Measurements from ENCODE around the gene FSHR.

The FSHR gene

DNA sequence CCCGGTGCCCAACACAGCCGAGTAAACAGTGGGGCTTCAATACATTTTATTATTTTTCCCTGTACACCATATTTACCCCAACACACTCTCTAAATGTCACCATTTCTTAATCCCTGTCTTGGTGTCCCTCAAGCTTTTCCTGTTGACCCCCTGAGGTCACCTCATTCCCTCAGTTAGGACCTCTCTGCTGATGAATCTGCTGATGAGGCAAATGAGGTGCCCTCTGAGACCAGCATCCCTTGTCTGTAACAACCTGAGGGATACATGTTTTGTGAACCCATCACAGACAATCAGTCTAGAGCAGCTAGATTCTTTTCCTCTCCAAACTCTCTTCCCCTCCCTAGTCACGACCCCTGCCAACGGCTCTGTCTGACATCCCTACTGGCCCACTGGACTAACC, 127.6 kb downstream of the FSHR start:
- no peak for DNase-seq

DNA sequence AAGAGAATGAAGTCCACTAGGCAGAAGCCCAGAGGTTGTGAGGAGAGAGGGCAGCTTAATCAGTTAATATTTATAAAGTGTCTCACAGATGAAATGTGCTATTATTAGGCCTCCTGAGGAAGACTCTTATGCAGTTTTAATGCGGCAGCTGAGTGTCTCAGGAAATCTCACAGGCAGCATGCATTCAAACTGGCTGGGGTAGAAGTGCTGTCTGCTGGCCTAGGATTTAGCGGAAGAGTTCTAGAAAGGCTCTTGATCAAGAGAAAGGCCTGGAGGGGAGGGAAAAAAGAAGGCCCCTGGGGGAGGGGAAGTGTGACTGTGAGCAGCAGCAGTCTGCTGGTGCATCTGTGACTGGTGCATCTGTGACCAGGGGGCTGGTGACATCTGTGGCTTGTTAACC, 133.0 kb downstream of the FSHR start:
- no peak for DNase-seq

DNA sequence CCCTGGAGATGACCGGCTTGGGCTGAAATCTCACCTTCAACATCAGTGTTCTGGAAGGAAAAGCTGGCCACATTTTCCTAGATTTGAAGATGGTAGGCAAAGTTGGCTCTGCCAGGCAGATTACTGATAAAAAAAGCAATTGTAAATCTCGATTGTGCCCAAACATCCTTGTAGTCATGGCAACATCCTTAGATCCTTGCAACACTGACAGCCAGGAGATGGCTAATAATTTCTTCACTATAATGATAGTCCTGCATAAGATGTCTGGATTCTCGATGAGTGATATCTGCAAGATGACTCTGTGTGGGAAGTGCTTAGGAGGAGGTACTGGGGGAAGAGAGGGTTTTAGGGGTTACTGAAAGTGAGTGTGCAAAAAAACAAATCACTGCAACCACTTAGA, 149.1 kb downstream of the FSHR start:
- DNase-seq: no peak

DNA sequence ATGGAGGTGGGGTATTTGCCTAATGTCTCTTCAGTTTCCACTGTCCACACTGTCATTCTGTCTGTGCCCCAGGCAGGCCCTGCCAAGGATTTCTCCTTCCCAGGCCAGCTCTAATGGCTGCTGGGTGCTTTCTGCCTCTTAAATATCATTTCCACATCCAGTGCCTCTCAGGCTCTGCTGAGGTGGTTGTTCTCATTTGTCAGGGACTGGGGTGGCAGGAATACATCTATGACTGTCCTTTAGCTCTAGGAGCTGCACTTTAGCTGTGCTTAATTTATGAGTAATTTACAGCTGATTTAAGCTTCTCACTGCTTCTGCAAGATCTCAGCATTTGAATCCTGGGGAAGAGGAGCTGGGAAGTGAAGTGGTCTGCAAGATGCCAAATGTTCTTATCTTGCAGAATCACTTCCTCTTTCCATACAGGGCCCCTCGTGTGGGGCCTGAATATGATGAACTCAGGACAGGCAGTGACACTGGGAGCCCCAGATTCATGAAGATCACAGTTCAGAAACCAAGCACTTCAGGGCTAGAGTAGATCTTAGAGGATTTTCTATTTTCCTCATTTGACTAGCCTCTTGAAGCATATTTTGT, 150.2 kb downstream of the FSHR start:
- DNase-seq: peak; percentile 2

GRCh38 chr2:49003201-49003600, 151.1 kb downstream of the FSHR start:
- DNase-seq: no peak

GRCh38 chr2:49002750-49003149, 151.6 kb downstream of the FSHR start:
- DNase-seq: no peak

DNA sequence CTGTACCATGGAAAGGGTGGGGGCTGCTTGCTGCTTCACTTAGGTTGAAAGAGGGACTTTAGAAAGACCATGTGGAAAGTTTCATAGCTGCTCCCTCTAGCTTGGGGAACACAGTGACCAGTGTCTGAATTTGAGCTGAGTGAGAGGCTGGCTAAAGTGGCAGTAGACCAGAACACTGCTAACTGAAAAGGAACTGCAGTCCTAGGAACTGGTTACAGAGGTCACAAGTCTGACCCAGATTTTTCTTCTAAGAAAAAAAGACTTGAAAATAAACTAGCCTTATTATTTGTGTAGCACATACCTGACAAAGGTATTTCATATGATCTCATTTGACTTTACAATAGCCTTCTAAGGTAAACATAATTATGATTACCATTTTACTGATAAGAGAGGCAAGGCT, 153.6 kb downstream of the FSHR start:
- DNase-seq: no peak

- DNase-seq: no peak
Measured at GRCh38 chr2:48998449-48998848, 155.9 kb downstream of the FSHR start.

DNA sequence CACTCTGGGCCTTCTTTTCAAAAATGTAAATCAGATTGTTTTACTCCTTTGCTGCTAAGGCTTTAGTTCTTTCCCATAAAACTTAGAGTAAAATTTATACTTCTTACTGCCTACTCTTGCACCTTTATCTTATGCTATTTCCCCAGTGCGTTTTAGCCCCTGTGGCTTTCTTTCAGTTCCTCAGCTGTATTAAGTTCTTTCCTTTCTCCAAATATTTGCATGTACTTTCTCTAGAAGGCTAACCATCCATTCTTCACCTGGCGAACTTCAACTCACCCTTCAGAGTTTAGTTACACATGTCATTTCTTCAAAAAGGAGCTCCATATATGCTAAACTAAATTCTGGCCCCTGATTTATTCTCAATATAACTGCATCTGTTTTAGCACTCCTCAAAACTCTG, 160.7 kb downstream of the FSHR start:
- no peak for DNase-seq

DNA sequence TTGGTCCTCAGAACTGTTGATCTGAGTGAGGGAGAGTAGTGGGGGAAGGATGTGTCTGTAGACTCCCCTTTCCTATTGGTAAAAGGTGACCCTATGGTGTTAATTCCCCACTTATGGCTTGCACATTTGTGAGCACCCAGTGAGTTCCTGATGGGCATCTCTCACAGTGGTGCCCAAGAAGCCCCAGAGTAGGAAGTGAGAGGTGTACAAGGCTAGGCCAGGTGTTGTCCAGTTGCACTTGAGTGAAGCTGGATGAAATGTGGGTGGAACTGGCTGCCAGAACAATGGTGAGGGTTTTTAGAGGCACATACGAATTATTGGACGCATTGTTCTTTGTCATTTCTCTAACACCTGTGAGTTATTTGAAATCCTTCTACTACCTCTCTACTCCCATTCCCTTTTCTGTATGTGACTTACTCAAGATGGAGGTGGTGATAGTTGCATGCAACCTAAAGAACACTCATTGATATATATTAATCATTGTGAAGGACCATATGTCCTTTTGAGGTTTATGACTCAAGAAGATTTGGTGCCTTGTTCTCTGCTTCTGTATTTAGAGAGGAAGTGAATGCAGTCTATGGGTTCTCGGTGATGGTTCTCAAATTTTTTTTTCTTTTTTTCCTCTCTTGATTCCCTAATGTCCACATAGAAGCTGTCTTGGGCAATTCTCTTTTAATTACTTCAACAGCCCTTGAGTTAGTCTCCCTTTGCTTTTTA, 162.7 kb downstream of the FSHR start:
- DNase-seq: no peak

DNA sequence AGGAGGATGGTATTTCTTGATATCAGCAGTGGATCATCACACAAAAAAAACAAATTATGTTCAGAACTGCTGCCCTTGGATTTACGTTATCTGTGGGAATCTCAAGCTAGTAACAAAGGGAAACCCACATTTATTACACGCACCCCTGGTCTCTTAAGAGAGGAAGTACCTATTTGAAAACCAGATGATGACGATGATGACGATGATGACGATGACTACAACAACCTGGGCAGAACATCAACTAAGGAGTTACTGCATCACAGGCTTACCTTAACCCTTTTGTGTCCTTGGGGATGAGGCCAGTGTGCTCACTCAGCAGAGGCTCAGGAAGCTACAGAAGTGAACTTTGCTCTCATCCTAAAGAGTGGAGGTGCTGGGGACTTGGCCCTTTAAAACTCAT, 169.4 kb downstream of the FSHR start:
- DNase-seq: no peak

DNA sequence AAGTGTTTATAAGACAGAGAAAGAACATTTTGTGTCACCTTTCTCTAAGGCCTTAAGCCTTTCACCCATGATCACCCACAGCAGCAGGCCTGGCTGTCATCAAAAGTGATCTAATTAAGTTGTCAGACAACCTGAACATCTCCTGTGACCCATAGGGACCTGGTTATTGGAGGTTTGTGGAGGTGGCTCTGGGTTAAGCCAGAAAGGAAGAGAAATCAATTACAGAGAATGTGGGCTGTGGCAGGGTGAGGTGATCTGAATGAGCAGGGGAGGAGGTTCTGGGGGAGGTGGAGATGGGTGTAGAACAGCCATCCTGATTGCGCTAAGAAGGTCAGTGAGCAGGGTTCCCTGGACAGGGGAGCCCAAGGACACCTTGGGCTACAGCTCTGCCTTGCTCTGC, 170.8 kb downstream of the FSHR start:
- DNase-seq: no peak

GRCh38 chr2:48982887-48983435, 171.4 kb downstream of the FSHR start:
- DNase-seq: no peak

- DNase-seq: no peak
Measured at GRCh38 chr2:48980846-48981245, 173.5 kb downstream of the FSHR start.

DNA sequence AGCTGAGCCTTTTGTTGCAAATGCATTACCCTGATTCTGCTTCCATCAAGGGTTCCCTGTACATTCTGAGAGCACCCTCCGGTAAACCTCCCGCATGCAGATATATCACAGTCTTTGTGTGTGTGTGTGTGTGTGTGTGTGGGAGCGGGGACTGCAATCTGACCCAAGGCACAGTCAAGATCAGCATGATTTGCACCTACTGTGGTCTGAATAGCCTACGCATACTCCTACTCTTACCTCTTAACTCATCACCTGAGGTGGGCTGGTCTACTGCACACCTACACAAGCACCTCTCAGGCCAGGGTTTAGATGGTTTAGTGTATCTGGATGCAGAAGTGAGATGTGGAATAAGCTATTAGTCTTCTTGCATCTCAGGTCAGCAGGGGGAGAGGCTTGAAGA, 174.6 kb downstream of the FSHR start:
- no peak for DNase-seq

- DNase-seq: no peak
Measured at GRCh38 chr2:48978131-48978530, 176.2 kb downstream of the FSHR start.

- no peak for DNase-seq
Measured at GRCh38 chr2:48971801-48972200, 182.5 kb downstream of the FSHR start.

DNA sequence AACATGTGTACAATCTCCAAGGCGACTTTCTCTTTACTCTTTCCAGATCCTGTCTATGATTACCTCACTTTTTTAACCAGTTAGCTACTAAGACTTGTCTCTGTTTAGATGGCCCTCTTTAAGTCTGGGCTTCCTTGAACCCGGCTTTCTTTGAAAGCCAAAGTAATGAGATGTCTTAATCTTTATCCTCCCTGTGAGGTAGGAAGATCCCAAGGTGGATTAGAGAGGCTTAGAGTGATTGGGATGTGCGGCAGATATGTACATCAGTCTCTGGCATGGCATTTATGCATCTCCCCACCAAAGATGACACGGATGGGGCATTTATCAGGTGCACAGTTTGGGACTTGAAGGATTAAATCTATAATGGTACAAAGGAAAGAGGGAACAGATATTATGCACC, 186.3 kb downstream of the FSHR start:
- DNase-seq: no peak

GRCh38 chr2:48965204-48965603, 189.1 kb downstream of the FSHR start:
- no peak for DNase-seq

DNA sequence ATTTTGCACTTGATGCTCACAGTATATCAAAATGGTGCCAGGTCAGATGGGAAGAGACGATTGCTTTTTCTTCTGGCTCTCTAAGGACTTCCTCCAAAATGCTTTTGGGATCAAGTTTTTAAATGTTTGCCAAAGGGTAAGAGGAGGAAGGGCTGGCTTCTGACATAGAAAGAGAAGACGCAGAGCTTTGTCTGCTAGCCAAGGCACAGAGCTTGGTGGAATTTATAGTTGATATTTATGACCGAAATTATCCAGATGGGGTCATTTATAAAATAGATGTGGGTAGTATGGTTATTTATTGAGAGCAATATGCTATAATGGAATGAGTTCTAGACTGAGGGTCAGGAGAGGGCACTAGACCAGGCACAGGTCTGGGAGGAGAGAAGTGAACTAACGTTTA, 193.3 kb downstream of the FSHR start:
- DNase-seq: no peak

DNA sequence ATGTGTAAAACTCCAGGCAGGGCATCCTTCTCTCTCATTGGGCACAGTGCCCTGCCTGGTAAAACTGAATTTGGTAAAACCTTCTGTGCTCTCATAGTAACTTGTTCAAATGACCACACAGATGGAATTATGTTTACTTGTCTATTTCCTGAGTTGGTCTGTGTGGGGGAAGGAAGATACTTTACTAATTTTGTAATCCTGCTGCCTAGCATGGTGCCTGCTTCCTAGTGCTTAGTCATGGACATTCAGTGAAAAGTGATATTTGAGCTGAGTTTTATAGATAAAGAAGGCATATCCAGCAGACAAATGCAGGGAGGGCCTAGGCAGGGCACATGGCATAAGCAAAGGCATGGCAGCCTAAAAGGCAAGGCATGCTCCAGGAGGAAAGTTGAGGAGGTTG, 199.4 kb downstream of the FSHR start:
- no peak for DNase-seq

DNA sequence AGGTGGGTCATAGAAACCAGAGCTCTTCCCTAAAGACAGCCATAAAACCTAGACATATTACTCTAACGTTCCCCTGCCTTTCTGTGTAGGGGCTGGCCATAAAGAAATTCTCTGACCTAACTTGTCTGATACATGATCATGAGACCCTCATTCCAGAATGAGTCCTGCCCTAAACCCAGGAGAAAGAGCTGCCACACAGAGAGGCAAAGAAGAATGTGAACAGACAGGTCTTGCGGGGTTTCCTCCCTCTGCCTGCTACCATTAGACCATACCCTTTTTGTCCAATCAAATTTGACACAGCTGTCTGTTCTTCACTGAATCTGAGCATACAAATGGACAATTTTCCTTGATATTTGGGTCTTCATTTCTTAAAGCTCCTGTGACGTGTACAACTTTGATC, 200.0 kb downstream of the FSHR start:
- DNase-seq: no peak

GRCh38 chr2:48952614-48953013, 201.7 kb downstream of the FSHR start:
- DNase-seq: no peak

DNA sequence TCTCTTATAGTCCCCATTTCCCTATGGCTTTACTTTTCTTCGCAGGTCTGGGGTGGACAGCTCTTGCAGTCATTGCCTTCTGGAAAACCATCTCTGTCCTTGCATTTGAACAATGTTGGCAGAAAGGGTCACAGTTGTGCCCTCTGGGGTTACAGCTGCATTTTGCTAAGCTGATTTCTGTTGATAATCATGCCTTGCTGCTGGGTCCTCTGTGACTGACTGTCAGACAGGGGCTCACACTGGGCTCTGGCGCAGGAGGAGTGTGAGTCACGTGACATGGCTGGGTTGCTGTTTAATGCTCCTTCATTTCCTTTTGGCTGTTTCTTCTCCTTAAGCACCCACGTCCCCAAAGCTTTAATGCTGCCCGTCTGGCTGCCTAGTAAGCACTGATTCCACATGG, 202.2 kb downstream of the FSHR start:
- DNase-seq: no peak
